DOHH2 (cell line): ENCODE measurements around the gene LNX2.

Experiments
- H3F3A ChIP-seq: fragments of 200-600 bp; sonication (generic), shearing (Covaris generic); 2 replicates; pipeline ENCODE4 v1.6.0; 2016; ENCODE audit warnings: antibody characterized with exemption, mild to moderate bottlenecking; ENCODE audit not compliant: control insufficient read depth, insufficient read depth
- H3K27ac ChIP-seq: fragments of 200-600 bp; sonication (generic); 2 replicates; pipeline ENCODE4 v1.5.1; 2014; ENCODE audit warnings: low read depth, mild to moderate bottlenecking, low read length, moderate library complexity
- H3K27me3 ChIP-seq: fragments of 200-600 bp; sonication (generic); 2 replicates; pipeline ENCODE4 v1.6.1; 2014; ENCODE audit warnings: mild to moderate bottlenecking, low read length, mixed read lengths; ENCODE audit not compliant: control insufficient read depth
- H3K36me3 ChIP-seq: fragments of 200-600 bp; sonication (generic); 2 replicates; pipeline ENCODE4 v1.6.1; 2014; ENCODE audit warnings: mild to moderate bottlenecking, low read length, moderate library complexity, mixed read lengths; ENCODE audit not compliant: control insufficient read depth
- H3K4me1 ChIP-seq: fragments of 200-600 bp; sonication (generic); 2 replicates; pipeline ENCODE4 v1.6.1; 2014; ENCODE audit warnings: mild to moderate bottlenecking, low read length, mixed read lengths; ENCODE audit not compliant: control insufficient read depth
- H3K4me2 ChIP-seq: fragments of 200-600 bp; sonication (generic); 2 replicates; pipeline ENCODE4 v1.6.0; 2014; ENCODE audit warnings: mild to moderate bottlenecking, low read length, moderate library complexity
- H3K4me3 ChIP-seq: fragments of 200-600 bp; sonication (generic); 2 replicates; pipeline ENCODE4 v1.5.1; 2014; ENCODE audit warnings: mild to moderate bottlenecking, low read length, mixed read lengths
- H3K79me2 ChIP-seq: fragments of 200-600 bp; sonication (generic); 2 replicates; pipeline ENCODE4 v1.6.1; 2014; ENCODE audit warnings: mild to moderate bottlenecking, low read length, mixed read lengths; ENCODE audit not compliant: control insufficient read depth
- H3K9me2 ChIP-seq: fragments of 200-600 bp; sonication (generic); replicated peaks from 2 replicates; pipeline ENCODE4 v1.6.1; 2014; ENCODE audit warnings: mild to moderate bottlenecking, low read length, mixed read lengths; ENCODE audit not compliant: control insufficient read depth
- H3K9me3 ChIP-seq: fragments of 200-600 bp; sonication (generic); 2 replicates; pipeline ENCODE4 v1.6.1; 2014; ENCODE audit warnings: antibody characterized with exemption, low read length, mixed read lengths; ENCODE audit not compliant: control insufficient read depth, insufficient read depth
- H4K20me1 ChIP-seq: fragments of 200-600 bp; sonication (generic); 2 replicates; pipeline ENCODE4 v1.6.0; 2014; ENCODE audit warnings: low read depth, mild to moderate bottlenecking, antibody characterized with exemption, low read length, moderate library complexity; ENCODE audit not compliant: control insufficient read depth, insufficient read depth
- EZH2phosphoT487 ChIP-seq: fragments of 200-600 bp; sonication (generic); IDR thresholded peaks from 2 replicates; pipeline ENCODE4 v1.6.1; 2017; ENCODE audit warnings: borderline replicate concordance, mild to moderate bottlenecking, antibody characterized with exemption, low read length, moderate library complexity, mixed read lengths
- TF ChIP-seq, protein P1 (sequence below): fragments of 200-600 bp; sonication (generic); IDR thresholded peaks from one replicate; pipeline ENCODE4 v1.5.1; 2014; ENCODE audit warnings: antibody characterized with exemption, mild to moderate bottlenecking, low read depth, low read length; ENCODE audit not compliant: poor library complexity, severe bottlenecking

Gene LNX2

DNA sequence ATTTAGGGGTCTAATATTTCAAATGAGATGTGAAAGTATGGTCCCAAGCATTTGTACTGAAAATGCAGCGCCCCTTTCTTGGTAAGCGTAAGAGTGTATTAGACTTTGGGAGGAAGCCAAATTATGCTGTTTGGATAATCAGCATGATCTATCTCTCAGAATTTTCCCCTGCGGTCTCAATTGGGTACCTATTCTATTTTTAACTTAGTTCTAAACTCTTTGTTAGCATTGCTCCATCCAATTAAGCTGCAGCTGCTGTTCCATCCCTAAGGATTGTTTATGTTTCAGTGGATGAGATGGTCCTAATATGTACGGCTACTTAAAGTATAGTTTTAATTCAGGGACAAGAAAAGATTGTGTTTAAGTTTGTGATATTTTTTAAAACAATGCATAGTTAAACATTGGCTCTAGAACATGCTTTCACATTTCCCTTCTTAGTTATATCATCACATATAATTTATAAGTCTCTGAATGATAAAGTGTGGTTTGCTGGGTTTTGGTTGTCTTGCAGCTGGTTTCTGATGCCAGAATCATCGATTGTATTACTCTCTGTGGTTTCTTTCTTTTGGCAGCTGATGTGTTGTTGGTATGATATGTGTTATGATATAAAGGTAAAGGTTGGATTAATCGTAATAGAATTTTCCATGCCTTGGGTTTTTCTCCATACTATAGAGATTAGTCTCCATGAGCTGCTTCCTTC is 16.4 kb upstream of the LNX2 start:
- Histone ChIP-seq H3K4me2 (no peak overlapping the region), H3K4me1 (no peaks in the 10 kb centered on the region), H3K4me3 (no peak overlapping the region), H3K36me3 (peaks cover 40% of the 10 kb centered on the region), H3K9me2 (no peaks in the 10 kb centered on the region), H3K27me3 (no peaks in the 10 kb centered on the region), H3F3A (no peaks in the 10 kb centered on the region), H4K20me1 (no peaks in the 10 kb centered on the region; the same call in 1 of the 2 replicates), H3K27ac (no peak overlapping the region), H3K79me2 (peaks cover 85% of the 10 kb centered on the region), H3K9me3 (no peaks in the 10 kb centered on the region)
- no peak for TF ChIP-seq EZH2phosphoT487
- TF ChIP-seq, protein P1, sequence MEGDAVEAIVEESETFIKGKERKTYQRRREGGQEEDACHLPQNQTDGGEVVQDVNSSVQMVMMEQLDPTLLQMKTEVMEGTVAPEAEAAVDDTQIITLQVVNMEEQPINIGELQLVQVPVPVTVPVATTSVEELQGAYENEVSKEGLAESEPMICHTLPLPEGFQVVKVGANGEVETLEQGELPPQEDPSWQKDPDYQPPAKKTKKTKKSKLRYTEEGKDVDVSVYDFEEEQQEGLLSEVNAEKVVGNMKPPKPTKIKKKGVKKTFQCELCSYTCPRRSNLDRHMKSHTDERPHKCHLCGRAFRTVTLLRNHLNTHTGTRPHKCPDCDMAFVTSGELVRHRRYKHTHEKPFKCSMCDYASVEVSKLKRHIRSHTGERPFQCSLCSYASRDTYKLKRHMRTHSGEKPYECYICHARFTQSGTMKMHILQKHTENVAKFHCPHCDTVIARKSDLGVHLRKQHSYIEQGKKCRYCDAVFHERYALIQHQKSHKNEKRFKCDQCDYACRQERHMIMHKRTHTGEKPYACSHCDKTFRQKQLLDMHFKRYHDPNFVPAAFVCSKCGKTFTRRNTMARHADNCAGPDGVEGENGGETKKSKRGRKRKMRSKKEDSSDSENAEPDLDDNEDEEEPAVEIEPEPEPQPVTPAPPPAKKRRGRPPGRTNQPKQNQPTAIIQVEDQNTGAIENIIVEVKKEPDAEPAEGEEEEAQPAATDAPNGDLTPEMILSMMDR = no peak

- H3K27me3 ChIP-seq = no peaks in the 10 kb centered on the region
- H3K4me1 ChIP-seq = no peaks in the 10 kb centered on the region
- H3K9me2 ChIP-seq = no peaks in the 10 kb centered on the region
- no peak overlapping the region for H3K27ac ChIP-seq
- no peaks in the 10 kb centered on the region for H3F3A ChIP-seq
- TF ChIP-seq, protein P1 = no peak
- no peaks in the 10 kb centered on the region; the same call in 1 of the 2 replicates for H4K20me1 ChIP-seq
- H3K9me3 ChIP-seq = no peaks in the 10 kb centered on the region
- H3K4me2 ChIP-seq = no peak overlapping the region
- H3K79me2 ChIP-seq = peaks cover 86% of the 10 kb centered on the region
- H3K4me3 ChIP-seq = no peak overlapping the region
- peaks cover 52% of the 10 kb centered on the region for H3K36me3 ChIP-seq
These were observed 14.9 kb upstream of the LNX2 start for GRCh38 chr13:27635266-27635665.

DNA sequence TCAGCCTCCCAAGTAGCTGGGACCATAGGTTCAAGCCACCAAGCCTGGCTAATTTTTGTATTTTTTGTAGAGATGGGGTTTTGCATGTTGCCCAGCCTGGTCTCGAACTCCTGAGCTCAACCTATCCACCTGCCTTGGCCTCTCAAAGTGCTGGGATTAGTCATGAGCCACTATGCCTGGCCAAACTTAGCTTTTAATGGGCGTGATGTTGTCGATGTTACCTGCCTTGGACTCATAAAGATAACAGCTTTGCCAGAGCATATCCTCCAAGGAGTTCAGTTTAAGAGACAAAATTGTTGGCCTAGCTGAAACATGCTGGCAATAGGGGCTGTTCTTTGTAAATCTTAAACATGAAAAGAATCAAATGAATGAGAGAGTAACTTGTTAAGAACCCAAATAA is 14.5 kb upstream of the LNX2 start:
- no peak overlapping the region for H3K4me2 ChIP-seq
- no peaks in the 10 kb centered on the region for H3K4me1 ChIP-seq

More for the DNA sequence above, 14.5 kb upstream of the LNX2 start:
- Histone ChIP-seq H3K4me3 (no peak overlapping the region), H3K79me2 (peaks cover 85% of the 10 kb centered on the region), H3K27me3 (no peaks in the 10 kb centered on the region), H3K36me3 (peaks cover 49% of the 10 kb centered on the region), H3K9me3 (no peaks in the 10 kb centered on the region), H3K9me2 (no peaks in the 10 kb centered on the region), H4K20me1 (no peaks in the 10 kb centered on the region; the same call in 1 of the 2 replicates), H3F3A (no peaks in the 10 kb centered on the region), H3K27ac (no peak overlapping the region)
- TF ChIP-seq, protein P1 = no peak
- TF ChIP-seq EZH2phosphoT487 = no peak
